HL-60/S4 (cell line): ENCODE results near the gene DDX3X.
"Not testable (repeated sequence)": the region's sequence is repeated elsewhere in the genome, so short reads cannot be mapped to it uniquely, and the experiment has no call there.

Experiments used
- in situ Hi-C: fragments of 300-500 bp; cut with MboI; formaldehyde crosslinking; loops from 2 replicates; pipeline ENCODE4 v1.14.3; 2022; ENCODE audit warnings: low sequenced_read_pairs

DDX3X gene

GRCh38 chrX:41353985-41354384 is 20.0 kb downstream of the DDX3X start:
- in situ Hi-C loops, result loop anchor here (10.0 kb wide), 1 partner anchor 91 kb away; the partner anchor contains the start of gene NYX

- in situ Hi-C loops, result no loop called here
Measured at GRCh38 chrX:41369152-41369551, 35.2 kb downstream of the DDX3X start.

GRCh38 chrX:41371575-41371974 is 37.6 kb downstream of the DDX3X start:
- in situ Hi-C loops, result not testable (repeated sequence)

- in situ Hi-C loops, result no loop called here
Measured at GRCh38 chrX:41373989-41374606, 40.1 kb downstream of the DDX3X start.

- in situ Hi-C loops, result no loop called here
Measured at GRCh38 chrX:41377624-41378023, 43.7 kb downstream of the DDX3X start.

- in situ Hi-C loops, result no loop called here
Measured at GRCh38 chrX:41381685-41382084, 47.7 kb downstream of the DDX3X start.

- in situ Hi-C loops, result no loop called here
Measured at GRCh38 chrX:41382714-41383645, 49.0 kb downstream of the DDX3X start.

- in situ Hi-C loops, result no loop called here
Measured at GRCh38 chrX:41384051-41384705, 50.2 kb downstream of the DDX3X start.

GRCh38 chrX:41386222-41386990 is 52.4 kb downstream of the DDX3X start:
- in situ Hi-C loops, result no loop called here

- in situ Hi-C loops, result no loop called here
Measured at GRCh38 chrX:41388543-41388942, 54.6 kb downstream of the DDX3X start.

- in situ Hi-C loops, result no loop called here
Measured at GRCh38 chrX:41389311-41389888, 55.4 kb downstream of the DDX3X start.

GRCh38 chrX:41390576-41390975 is 56.6 kb downstream of the DDX3X start:
- in situ Hi-C loops, result not testable (repeated sequence)

- in situ Hi-C loops, result no loop called here
Measured at GRCh38 chrX:41391606-41392005, 57.6 kb downstream of the DDX3X start.

GRCh38 chrX:41394293-41394692 is 60.3 kb downstream of the DDX3X start:
- in situ Hi-C loops, result no loop called here

- in situ Hi-C loops, result no loop called here
Measured at GRCh38 chrX:41397219-41397618, 63.3 kb downstream of the DDX3X start.

- in situ Hi-C loops, result no loop called here
Measured at GRCh38 chrX:41397768-41398167, 63.8 kb downstream of the DDX3X start.

- in situ Hi-C loops, result not testable (repeated sequence)
Measured at GRCh38 chrX:41402556-41402955, 68.6 kb downstream of the DDX3X start.

- in situ Hi-C loops, result no loop called here
Measured at GRCh38 chrX:41405551-41405950, 71.6 kb downstream of the DDX3X start.

- in situ Hi-C loops, result no loop called here
Measured at GRCh38 chrX:41406201-41406600, 72.2 kb downstream of the DDX3X start.

GRCh38 chrX:41407816-41408215 is 73.9 kb downstream of the DDX3X start:
- in situ Hi-C loops, result no loop called here

- in situ Hi-C loops, result no loop called here
Measured at GRCh38 chrX:41408576-41408975, 74.6 kb downstream of the DDX3X start.
